ENCODE results near the gene LINC00305.

LINC00305 gene

DNA sequence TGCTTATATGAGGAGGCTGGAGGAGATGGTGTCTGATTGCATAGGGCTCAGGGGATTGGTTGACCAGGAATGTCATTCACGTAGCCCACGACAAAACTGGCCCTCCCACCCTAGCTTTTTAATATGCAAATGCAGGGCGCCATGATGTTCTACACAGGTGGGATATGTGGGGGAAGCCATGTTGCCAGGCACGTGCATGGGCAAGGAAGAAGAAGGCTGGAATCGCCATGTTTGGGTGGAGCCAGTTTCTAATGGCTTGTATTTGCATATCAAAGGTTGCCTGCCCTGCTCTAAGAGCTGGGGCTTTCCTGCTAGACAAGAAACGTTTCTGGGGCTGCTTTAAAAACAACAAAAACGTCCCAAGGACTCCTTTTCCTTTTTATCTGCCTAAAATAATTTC lies 26.5 kb upstream of the LINC00305 start:
- TF ChIP-seq, protein P1, sequence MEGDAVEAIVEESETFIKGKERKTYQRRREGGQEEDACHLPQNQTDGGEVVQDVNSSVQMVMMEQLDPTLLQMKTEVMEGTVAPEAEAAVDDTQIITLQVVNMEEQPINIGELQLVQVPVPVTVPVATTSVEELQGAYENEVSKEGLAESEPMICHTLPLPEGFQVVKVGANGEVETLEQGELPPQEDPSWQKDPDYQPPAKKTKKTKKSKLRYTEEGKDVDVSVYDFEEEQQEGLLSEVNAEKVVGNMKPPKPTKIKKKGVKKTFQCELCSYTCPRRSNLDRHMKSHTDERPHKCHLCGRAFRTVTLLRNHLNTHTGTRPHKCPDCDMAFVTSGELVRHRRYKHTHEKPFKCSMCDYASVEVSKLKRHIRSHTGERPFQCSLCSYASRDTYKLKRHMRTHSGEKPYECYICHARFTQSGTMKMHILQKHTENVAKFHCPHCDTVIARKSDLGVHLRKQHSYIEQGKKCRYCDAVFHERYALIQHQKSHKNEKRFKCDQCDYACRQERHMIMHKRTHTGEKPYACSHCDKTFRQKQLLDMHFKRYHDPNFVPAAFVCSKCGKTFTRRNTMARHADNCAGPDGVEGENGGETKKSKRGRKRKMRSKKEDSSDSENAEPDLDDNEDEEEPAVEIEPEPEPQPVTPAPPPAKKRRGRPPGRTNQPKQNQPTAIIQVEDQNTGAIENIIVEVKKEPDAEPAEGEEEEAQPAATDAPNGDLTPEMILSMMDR (IDR thresholded peaks at IDR 0.05), result no peak

DNA sequence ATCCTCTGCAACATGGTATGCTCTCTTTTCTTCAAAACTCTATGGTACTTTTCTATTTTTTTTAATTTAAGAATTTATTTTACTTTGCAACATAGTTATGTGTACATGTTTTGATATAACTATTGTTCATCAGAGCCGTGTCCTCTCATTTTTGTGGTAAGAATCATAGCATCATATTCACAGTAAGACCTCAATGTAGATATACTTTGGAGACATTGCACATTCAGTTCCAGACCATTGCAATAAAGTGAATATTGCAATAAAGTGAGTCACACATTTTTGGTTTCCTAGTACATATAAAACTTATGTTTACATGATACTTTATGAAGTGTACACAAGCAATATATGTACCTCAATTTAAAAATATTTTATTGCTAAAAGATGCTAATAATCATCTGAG lies 22.7 kb upstream of the LINC00305 start:
- TF ChIP-seq, protein P1 (IDR thresholded peaks at IDR 0.05), result no peak

DNA sequence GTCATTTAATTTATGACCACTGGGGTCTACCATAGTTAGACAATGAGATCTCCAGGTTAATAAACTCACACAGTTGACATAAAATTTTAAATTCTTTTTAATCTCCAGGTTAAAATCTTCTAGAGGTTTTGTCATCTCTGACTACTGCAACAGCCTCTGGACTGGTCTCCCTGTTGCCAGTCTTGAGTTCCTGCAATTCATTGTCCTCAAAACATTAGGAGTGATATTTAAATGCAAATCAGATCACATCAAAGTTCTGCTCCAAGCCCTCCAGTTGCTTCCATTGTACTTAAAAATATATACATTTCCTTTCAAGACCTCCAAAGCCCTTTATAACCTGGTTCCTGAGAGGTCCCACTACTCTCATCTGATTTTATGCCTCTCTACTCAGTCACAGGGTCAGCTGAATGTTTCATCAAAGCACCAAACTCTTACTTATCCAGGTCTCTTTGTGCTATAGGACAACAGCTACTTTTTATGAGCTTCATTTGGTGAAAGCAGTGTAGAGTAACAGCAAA lies 18.6 kb upstream of the LINC00305 start:
- TF ChIP-seq, protein P1 (IDR thresholded peaks at IDR 0.05), result no peak

GRCh38 chr18:64165906-64166305 lies 17.0 kb upstream of the LINC00305 start:
- TF ChIP-seq, protein P1 (IDR thresholded peaks at IDR 0.05), result no peak

DNA sequence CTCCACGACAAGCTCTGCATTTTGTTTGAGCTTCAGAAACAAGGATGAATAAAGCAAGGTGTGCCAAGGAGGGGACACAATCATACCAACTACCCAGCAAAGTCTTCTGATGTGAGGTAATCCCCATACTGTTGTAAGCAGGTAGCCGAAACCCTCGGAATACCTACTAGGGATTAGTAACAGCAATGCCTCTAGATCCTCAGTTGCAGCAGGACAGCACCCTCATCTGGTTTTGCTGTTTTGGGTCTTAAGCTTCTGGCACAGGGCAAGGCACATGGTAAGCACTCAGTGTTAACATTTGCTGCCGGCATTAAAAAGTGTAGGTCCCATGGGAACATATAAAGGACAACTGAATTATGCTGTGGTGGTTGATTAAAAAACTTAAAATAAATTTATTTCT lies 16.0 kb upstream of the LINC00305 start:
- TF ChIP-seq, protein P1 (IDR thresholded peaks at IDR 0.05), result no peak

DNA sequence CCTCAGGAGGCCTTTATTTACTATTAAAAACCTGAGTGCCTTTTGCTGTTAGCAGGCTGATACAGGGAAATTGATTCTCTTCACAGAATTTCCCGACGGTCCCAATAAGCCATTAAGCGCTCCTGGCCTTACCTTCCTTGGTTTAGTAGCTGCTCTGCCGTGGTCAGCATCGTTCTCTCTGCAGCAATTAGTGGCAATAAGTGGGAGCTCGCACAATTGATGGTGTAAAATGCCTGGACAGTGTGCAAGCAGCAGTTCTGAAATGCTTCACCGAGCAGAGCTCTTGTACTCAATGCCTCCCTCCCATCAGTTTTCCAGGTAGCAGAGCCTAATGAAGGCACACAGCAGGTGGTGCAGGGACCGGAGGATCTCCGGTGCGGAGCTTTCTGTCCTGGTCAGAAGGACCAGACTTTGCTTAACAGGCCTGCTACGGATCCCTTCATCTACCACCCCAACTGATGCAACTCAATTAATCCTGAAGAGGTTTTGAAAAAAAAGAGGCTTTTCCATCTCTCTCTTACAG lies 1.1 kb upstream of the LINC00305 start:
- TF ChIP-seq, protein P1 (IDR thresholded peaks at IDR 0.05), result no peak

DNA sequence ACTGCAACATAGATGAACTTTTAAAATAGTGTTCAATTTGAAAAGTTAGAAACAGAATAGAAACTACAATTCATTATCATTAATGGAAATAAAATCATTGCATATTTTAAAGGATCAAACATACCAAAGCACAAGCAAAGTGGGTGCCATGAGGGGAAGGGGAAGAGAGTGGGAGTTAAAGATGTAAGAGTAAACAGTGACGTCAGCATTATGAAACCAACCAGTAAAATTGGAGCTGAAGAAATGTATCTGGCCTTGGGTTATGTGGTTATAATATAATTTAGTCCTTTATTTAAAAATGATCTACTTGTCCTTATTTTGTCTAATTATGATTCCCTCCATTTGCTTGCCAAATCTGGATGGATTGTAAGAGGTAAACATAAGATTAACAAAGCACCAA lies 6.0 kb downstream of the LINC00305 start:
- TF ChIP-seq, protein P1 (IDR thresholded peaks at IDR 0.05), result no peak

DNA sequence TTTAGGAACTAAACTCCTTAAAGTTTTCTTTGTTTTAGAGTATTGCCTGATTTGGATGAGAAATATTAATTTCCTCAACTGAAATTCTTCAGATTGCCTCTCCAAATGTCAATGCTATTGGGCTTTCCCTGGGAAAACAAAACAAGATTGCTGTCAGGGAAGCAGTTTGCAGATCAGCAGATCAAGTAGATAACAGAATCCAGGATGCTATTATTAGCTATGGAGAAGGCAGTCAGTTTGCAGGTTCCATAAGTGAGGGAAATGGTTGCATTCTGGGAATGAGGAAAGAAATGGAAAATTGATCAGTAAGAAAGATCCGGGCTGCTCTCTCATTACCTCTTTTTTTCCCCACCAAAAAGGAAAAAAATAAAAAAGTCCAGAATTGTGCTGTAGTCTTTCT lies 11.0 kb downstream of the LINC00305 start:
- TF ChIP-seq, protein P1 (IDR thresholded peaks at IDR 0.05), result no peak
